Right ventricle myocardium inferior (tissue), 1 donor: ENCODE data around the gene CIDEB. TPM values are rescaled to one million over a fixed set of nuclear protein-coding genes. Genes with fewer than 3 reads are reported as not detected.
A peak's percentile ranks its signal among the peaks of the same experiment; 100 is the strongest.

Experiments
- ATAC-seq: fragments of 200-7000 bp; cut with Tn5 transposase; one replicate; pipeline ENCODE4 v1.9.1; 2020; ENCODE audit warnings: mild to moderate bottlenecking, moderate library complexity
- DNase-seq: peaks from one replicate; pipeline ENCODE4 v3.0.0; 2021; ENCODE audit errors: missing footprints
- intact Hi-C: fragments of 100-400 bp; cut with DNase I; formaldehyde crosslinking; loops from one replicate; pipeline ENCODE4 v1.11.0; 2022
- total RNA-seq: library from RNA; stranded (reverse); fragmentation: NEBNext Ultra II Directional; extraction: Animal tissue kit (Norgen Biotek cat#: 25700); gene quantifications from one replicate; pipeline ENCODE4 v1.2.1, GENCODE V29; 2021
- donor health status: DM: no; HTN: yes; CAD: no; lungs with severe emphysema.

The CIDEB gene
- total RNA-seq, 1 donor from 2014 or later = 4.3 TPM

DNA sequence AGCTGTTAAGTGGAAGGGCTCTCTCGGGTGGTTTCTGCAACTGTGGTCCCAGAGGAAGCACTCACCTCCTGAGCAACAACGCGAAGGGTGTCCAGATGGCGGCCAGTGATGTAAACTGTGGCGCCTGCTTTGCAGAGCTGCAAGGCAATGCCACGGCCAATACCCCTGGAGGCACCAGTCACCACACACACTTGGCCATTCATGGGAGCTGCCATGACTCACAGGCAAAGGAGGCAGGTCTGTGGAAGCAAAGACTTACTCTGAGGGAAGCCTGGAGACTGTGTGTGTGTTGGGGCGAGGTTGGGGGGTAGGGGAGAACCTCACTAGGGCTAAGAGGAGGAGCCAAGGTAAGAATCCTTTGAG, 8.9 kb downstream of the CIDEB start:
- DNase-seq = no peak
- ATAC-seq = no peak
- intact Hi-C loops = loop anchor here (2.0 to 5.0 kb wide), 2 partner anchors 26 to 112 kb away; partner anchors contain the start of gene IPO4

DNA sequence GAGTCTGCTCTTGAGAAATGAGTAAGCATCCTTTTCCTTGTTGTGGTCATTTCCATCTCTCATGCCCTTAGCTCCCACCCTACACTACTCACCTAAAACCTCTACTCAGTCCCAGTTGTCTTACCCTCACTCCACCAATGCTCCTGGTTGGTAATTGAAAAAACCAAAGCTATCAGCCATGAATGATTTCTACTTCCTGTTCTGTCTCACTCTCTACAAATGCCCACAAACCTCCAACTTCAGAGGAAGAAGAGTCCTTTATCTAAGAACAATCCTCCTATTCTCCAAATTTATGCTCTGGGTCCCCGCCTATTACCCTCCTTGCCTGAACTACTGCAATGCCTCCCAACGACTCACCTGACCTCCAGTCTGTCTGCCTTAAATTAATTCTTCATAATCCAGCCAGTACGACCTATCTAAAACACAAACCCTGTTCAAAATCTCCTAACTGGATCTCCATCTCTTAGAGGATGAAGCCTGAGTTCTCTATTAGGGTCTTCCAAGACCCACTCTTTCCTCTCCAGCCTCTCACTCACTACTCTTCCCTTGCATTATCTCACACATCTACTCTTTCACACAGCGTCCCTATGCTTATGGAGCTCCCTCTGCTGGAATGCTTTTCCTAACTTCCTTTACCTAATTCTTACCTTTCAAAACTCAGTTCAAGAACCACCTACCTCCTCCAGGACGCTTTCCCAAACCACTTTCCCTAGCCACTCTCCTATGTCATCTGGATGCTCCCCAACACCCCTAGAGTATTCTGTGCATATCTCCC, 10.4 kb downstream of the CIDEB start:
- DNase-seq (no peak), ATAC-seq (peak; percentile 3)
- intact Hi-C loops = loop anchor here (5.0 kb wide), 1 partner anchor 110 kb away; the partner anchor contains the start of gene IPO4

DNA sequence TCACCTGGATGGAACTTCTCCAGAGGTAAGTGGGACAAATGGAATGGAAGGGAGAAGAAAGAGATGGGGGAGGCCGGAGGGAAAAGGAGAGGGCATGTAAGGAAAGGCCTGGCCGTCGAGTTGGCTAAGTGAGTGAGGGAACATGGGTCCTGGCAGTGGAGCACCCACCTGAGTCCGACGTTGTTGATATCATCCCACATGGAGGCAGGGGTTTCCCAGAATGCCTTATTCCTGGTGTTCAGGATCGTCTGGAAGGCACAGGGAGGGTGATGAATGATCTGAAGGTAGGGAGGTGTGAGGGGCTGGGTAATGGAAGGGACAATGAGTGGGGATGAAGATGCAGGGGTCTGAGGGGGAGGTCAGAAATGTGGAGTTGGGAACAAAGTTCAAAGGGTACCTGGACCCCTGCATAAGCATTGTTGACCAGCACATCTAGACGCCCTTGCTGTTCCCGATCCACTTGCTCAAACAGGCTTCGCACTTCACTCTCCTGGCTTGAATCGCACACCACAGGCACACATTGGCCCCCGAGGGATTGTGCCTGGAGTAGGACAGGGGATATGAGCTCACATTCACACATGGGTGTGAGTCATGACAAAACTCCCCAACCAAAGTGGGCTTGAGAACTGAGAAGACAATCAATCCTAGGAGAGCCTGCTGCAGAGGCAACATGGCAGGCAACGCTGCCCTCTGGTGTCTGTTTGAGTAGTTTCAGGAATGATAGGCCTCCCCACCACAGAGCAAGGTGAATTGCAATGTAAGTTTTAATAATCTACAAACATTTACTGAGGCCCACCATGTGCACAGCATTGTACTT, 11.2 kb downstream of the CIDEB start:
- DNase-seq (peak; percentile 77), ATAC-seq (peak; percentile 68)
- intact Hi-C loops = loop anchor here (1.0 to 5.0 kb wide), 2 partner anchors 53 to 109 kb away; partner anchors contain the start of gene IPO4

DNA sequence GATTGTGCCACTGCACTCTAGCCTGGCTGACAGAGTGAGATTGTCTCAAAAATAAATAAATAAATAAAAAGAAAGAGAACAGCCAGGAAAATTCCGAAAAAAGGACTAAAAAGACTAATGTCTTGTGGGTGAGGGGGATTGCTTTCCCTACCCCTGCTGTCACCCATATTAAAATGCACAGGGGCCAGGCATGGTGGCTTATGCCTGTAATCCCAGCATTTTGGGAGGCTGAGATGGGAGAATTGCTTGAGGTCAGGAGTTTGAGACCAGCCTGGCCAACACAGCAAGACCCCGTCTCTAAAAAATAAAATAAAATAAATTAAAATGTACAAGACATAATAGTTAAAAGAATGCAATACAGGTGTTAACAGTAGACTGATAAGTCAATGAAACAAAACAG, 14.3 kb downstream of the CIDEB start:
- no peak for ATAC-seq
- intact Hi-C loops = no loop called here

DNA sequence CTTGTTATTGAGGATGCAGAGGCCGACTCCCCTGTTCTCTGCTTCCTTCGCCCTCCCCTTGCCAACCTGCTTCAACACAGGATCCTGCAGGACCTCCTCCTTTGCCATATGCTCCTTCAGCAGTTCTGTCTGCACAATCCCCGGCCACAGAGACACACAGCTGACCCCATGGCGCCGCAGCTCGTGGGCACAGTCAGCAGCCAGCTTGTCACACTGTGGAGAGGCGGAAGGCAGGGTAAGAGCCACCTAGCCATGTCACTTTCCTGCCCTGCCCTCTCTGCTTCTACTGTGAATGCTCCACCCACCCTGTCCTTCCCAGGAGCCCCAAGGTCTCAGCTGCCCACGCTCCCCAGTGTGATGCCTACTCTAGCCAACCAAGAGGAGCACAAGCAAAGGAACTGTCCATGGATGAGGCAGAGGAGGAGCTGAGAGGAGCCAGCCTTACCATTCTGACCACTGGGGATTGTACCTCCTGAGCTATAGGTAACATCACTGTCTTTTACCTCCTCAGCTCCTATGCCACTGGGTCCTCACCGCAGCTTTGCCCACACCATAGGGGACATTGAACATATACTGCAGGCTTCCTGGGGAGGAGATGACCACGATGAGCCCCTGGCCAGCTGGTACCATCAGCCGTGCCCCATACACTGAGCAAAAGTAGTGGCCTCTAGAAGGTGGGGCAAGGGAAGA, 15.5 kb downstream of the CIDEB start:
- DNase-seq (no peak), ATAC-seq (no peak)
- intact Hi-C loops = no loop called here

More for the DNA sequence above, 14.3 kb downstream of the CIDEB start:
- DNase-seq = no peak

DNA sequence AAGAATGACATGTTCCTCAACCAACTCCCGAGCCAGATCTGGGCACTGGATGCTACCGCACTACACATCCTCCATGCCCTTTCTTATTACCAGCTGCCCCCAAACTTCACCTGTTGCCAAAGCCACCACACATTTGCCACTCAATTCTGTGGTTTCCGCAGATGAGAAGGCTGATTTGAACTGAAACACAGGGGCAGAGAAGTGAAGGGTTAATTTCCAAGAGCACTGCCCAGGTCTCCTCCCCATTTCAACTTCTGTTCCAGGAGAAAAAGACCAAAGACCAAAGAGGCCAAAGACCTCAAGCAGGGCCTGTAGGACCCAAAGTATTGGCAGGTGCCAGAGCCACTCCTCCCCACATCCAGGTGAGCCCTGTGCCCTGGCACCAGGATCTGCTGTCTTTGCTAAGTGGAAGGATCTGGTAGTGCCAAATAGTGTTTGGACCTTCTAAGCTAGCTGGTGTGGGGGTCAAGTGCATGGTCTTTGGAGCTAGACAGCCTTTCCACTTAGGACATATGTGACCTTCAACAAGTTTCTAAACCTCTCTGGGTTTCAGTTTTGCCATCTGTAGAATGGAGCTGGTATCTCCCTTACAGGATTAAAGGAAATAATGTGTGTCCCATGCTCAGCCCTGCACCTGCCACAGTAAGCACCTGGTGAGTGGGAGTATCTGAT, 16.2 kb downstream of the CIDEB start:
- intact Hi-C loops = no loop called here
- no peak for ATAC-seq

DNA sequence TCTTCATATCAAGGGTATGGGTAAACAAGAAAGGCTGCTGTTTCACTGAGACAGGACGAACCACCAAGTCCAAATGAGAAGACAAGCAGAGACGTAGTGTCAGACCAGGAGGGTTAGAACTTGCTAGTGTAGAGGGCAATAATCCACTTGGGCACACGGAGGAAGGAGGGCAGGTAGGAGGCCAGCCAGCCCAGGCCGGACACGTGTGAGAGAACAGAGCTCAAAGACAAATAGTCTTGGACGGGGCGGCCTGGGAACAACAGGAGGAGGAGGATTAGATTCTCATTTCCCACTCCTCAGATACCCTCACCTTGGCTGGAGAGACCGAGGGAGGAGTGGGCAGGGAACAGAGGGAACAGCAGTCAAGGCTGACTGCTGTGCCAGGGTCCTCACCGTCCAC, 17.0 kb downstream of the CIDEB start:
- DNase-seq (no peak), ATAC-seq (no peak)
- intact Hi-C loops = no loop called here

More for the DNA sequence above, 16.2 kb downstream of the CIDEB start:
- no peak for DNase-seq

DNA sequence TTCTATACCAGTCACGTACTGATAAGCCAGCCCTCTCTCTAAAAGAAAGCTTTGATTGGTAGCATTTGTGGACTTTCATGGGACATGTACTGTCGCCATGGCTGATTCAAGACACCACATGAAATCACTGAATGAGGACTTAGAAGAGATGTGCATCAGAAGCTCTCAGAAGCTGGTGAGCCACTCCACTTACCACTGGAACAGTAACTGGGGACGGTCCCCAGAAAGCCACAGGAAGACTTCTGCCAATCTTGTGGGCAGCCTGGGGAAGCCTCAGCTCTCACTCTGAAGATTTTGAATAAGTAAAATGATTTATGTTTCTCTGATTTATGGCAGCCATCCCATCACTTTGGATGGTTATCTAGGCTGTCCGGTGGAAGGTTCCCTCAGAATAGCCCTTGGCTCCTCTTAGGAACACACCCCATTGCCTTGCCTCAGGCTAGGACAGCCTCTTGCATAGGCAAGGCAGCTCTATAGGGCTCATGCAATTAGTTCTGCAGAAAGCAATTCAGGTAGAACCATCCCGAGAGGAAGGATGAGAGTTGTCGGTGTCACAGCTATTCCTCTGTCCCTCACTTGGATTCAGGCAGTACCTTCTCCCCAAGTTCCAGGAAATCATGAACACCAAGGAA, 18.0 kb downstream of the CIDEB start:
- intact Hi-C loops = no loop called here
- DNase-seq (no peak), ATAC-seq (no peak)

DNA sequence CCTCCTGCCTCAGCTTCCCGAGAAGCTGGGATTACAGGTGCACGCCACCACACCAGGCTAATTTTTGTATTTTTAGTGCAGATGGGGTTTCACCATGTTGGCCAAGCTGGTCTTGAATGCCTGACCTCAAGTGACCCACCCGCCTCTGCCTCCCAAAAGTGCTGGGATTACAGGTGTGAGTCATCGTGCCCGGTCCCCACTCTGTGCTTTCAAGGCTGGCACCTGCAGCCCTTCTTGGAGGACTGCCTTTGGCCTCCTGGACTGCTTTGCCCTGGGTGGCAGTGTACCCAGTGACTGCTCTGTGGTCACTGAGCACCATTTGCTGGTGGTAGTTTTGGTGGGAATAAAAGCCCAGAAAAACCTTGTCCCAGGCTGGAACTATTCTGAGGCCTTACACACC, 20.8 kb downstream of the CIDEB start:
- intact Hi-C loops = no loop called here
- ATAC-seq = no peak
- DNase-seq = no peak

DNA sequence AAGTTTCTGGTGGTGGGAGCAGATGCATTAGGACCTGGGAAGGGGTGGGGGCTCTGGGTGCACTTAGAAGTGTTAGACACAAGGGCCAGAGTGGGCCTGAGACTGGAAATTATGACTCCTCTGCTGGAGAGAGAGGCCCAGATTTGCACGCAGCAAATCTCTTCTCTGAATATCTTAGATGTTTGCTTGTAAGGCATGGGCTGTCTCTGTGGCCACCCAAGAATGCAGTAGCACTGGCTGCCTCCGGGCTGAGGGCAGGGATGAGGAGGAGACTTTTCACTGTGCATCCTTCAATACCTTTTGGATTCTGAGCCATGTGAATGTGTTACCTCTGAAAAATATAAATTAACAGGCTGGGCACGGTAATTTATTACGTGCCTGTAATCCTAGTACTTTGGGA, 22.4 kb downstream of the CIDEB start:
- intact Hi-C loops = no loop called here
- no peak for DNase-seq
- no peak for ATAC-seq

DNA sequence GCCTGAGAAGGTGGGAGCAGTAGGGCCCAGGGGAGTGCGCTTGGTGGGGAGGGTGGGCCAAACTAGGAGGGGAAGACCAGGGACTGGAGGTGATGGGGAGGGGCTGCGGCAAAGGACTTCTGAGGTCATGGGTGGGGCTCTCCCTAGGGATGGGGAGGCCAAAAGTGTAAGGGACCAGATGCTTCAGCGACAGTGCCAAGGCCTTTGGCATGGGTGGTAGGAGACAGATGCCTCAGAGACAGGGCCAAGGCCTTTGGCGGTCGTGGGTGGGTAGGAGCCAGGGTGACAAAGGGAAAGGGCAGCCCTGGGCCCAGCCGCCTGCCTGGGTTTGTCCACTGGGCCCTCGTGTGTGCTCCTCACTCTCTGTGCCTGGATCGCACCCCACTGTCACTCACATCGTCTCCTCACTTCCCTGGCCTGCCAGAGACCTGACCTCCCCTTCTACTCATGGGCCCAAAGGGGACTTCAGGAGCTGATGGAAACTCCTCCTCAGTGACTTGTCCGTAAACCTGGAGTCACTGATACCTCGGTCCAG, 23.2 kb downstream of the CIDEB start:
- no peak for ATAC-seq
- peak; percentile 35 for DNase-seq
- intact Hi-C loops = no loop called here

DNA sequence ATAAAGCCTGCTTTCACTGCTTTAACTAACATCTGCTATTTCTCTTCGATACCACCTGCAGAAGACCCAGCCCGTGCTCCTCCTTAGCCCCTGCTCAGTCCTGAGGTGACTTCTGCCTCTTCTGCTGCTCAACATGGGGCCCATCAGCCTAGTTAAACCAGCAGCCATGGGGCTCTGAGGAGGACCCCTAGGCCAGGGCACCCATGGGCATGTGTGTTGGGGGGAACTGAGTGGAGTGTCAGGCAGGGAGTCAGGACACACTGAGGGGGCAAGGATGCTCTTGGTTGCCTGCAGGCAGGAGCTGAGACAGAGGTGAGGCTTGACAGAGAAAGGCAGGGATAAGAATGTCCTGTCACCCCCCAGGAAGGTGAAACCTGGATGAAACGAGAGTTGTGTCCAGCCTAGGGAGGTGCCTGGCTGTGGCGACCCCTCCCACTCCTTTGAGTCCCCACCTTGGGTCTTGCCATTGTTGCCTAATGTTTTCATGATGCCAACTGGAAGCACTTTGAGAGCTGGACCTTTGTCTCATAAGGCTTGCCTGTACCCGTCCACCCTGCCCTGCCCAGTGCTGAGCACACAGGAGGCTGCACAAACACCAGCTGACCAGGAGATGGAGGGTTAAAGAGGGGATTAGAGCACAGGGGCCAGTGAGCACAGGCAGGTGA, 23.8 kb downstream of the CIDEB start:
- intact Hi-C loops = no loop called here
- DNase-seq (peak; percentile 9), ATAC-seq (no peak)

DNA sequence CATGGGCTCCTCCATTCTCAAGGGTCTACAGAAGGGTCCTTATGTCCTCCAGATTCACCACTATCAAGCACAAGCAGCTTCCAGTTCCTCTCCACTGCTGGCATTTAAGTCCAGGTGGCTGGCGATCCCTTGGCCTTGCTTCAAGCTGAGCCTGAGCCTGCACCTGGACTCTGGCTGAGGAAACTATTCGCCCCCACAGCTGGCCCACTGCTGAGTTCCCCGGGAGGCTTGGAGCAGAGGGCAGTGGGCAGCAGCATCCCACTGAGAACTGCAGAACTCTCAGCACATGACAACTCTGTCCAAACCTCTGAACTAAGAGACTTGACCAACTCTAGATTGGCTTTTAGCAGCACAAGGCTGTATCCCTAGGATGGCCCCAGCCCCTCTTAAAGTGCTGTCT, 25.0 kb downstream of the CIDEB start:
- intact Hi-C loops = no loop called here
- ATAC-seq = no peak
- peak; percentile 14 for DNase-seq

DNA sequence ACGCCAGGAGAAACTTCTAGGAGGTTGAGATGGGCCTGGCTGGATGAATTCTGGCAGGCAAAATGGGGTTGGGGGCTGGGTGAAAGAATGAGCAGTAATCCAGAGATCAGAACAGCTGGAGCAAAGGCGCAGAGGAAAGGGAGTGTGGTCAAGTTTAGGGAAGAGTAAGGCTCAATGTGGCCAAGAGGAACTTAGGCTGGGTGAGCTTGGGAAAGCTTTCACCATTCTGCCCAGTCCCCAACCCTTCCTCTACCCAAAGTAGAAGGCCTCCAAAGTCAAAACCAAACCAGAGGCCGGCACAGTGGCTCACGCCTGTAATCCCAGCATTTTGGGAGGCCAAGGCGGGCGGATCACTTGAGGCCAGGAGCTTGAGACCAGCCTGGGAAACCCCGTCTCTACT, 26.1 kb downstream of the CIDEB start:
- intact Hi-C loops = no loop called here
- ATAC-seq = no peak
- DNase-seq = no peak

DNA sequence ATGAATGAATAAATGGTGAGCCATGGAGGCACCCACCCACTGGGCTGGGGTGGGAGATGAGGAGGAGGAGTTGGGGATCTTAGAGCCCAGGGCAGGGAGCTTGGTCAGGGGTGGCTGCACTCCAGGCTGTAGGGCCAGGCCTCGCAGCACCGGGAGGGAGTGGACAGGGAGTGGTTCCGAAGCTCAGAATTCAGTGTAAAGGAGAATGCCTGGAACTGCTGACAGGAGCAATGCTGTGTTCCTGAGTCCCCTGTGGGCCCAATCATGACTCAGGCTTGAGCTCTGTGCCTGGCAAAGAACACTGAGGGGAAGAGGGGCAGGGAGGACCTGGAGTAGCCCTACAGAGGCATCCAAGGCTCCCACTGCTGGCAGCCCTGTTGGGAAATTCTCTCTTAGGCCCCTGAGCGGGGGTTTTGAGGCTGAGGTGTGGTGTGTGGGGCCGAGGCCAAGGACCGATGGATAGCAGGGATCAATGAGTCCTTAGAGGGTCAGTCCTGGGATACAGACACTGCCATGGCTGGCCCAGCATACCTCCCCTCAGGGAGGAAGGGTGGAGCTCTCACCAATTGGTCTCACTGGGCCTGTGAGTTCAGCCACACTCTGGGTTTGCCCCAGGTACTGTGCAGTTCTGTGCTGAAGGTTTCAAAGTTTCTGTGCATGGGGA, 26.8 kb downstream of the CIDEB start:
- intact Hi-C loops = no loop called here
- DNase-seq = peak; percentile 26
- peak; percentile 38 for ATAC-seq

DNA sequence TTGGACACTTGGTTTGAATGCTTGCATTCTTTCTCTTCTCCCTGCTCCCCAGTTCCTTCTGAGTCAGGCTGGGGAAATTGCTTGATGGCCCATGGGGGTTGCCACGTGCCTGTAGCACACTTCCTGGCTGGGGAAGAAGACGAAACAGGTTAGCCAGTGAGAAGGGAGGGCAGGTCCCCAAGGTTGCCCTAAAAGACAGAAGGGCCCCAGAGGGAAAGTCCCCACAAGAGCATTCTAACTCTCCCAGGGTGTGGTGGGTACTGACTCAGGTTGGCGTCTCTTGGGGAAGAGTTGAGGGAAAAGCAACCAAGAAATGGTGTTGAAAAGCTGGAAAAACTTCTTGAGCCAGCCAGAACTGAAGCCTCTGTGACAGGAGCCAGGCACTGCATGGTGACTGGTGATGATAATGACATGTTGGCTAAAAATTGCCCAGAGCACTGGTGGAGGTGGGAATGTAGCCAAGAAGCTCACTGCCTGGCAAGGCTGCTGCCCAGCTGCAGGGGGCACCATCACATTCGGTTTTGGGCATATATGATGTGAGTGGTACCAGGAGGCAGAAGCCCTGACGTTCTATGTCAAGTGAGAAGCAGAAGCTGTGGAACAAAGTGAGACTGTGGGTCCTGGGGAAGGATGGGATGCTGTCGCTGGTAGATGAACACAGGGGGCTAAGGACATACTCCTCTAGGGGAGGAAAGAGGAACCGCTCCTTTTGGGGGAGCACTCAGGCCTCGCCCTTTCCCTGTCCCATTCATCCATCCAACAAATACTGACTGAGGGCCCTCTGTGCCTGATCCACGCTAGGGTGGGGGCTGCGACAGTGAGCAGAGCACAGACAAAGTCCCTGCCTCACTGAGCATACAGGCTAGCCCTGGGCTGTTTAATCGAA, 28.2 kb downstream of the CIDEB start:
- peak; percentile 64 for ATAC-seq
- intact Hi-C loops = no loop called here
- peak; percentile 58 for DNase-seq
